H9 (cell line): ENCODE results near the gene SSBP2. TPM values are rescaled to one million over a fixed set of nuclear protein-coding genes. Genes with fewer than 3 reads are reported as not detected.

Source experiments
- DNase-seq: peaks from one replicate; pipeline ENCODE4 v3.0.0-alpha.2; 2017
- H2AFZ ChIP-seq: one replicate; pipeline ENCODE4 v1.6.1; 2013; ENCODE audit warnings: mild to moderate bottlenecking, low read length, control low read depth, moderate library complexity
- H2AK5ac ChIP-seq: 2 replicates; pipeline ENCODE4 v1.6.1; 2013; ENCODE audit warnings: low read length, control low read depth, mixed read lengths; ENCODE audit not compliant: insufficient read length
- H2BK120ac ChIP-seq: one replicate; pipeline ENCODE4 v1.6.1; 2013; ENCODE audit warnings: low read depth, mild to moderate bottlenecking, low read length, control low read depth, inconsistent platforms; ENCODE audit not compliant: poor library complexity, severe bottlenecking
- H2BK12ac ChIP-seq: 2 replicates; pipeline ENCODE4 v1.6.1; 2013; ENCODE audit warnings: low read length, control low read depth, mixed read lengths, low read depth; ENCODE audit not compliant: insufficient read length
- H2BK15ac ChIP-seq: 2 replicates; pipeline ENCODE4 v1.6.1; 2013; ENCODE audit warnings: low read depth, low read length, control low read depth
- H2BK20ac ChIP-seq: one replicate; pipeline ENCODE4 v1.6.1; 2013; ENCODE audit warnings: low read depth, mild to moderate bottlenecking, low read length, control low read depth, inconsistent platforms; ENCODE audit not compliant: poor library complexity, severe bottlenecking
- H2BK5ac ChIP-seq: 2 replicates; pipeline ENCODE4 v1.6.1; 2013; ENCODE audit warnings: low read length, control low read depth, mixed read lengths; ENCODE audit not compliant: insufficient read length
- H3K14ac ChIP-seq: 2 replicates; pipeline ENCODE4 v1.6.1; 2013; ENCODE audit warnings: low read length, control low read depth; ENCODE audit not compliant: insufficient read depth
- H3K18ac ChIP-seq: 2 replicates; pipeline ENCODE4 v1.6.1; 2013; ENCODE audit warnings: low read depth, mild to moderate bottlenecking, mixed read lengths, low read length, control low read depth; ENCODE audit not compliant: insufficient read length
- H3K23ac ChIP-seq: 2 replicates; pipeline ENCODE4 v1.6.1; 2013; ENCODE audit warnings: low read length, control low read depth, mixed read lengths, low read depth; ENCODE audit not compliant: insufficient read length
- H3K23me2 ChIP-seq: 2 replicates; pipeline ENCODE4 v1.6.1; 2013; ENCODE audit warnings: low read depth, mild to moderate bottlenecking, mixed read lengths, low read length, control low read depth; ENCODE audit not compliant: insufficient read length, poor library complexity, severe bottlenecking
- H3K27ac ChIP-seq: 2 replicates; pipeline ENCODE4 v1.5.1; 2013; ENCODE audit warnings: low read length, control low read depth, mixed read lengths, low read depth; ENCODE audit not compliant: insufficient read length
- H3K27me3 ChIP-seq: 2 replicates; pipeline ENCODE4 v1.6.1; 2013; ENCODE audit warnings: low read length, control low read depth, inconsistent platforms; ENCODE audit not compliant: insufficient read depth
- H3K4ac ChIP-seq: 2 replicates; pipeline ENCODE4 v1.6.1; 2013; ENCODE audit warnings: low read depth, mild to moderate bottlenecking, control low read depth, inconsistent platforms, low read length, moderate library complexity
- H3K4me1 ChIP-seq: 2 replicates; pipeline ENCODE4 v1.6.1; 2013; ENCODE audit warnings: low read length, control low read depth, inconsistent platforms; ENCODE audit not compliant: insufficient read depth
- H3K4me2 ChIP-seq: 2 replicates; pipeline ENCODE4 v1.6.1; 2013; ENCODE audit warnings: low read length, control low read depth, mixed read lengths; ENCODE audit not compliant: insufficient read length, insufficient read depth
- H3K56ac ChIP-seq: 2 replicates; pipeline ENCODE4 v1.6.1; 2013; ENCODE audit warnings: low read depth, mild to moderate bottlenecking, mixed read lengths, low read length, control low read depth; ENCODE audit not compliant: insufficient read length
- H3K79me1 ChIP-seq: 2 replicates; pipeline ENCODE4 v1.6.1; 2013; ENCODE audit warnings: low read depth, mild to moderate bottlenecking, moderate library complexity, low read length, control low read depth, inconsistent platforms; ENCODE audit not compliant: insufficient read depth, poor library complexity, severe bottlenecking
- H3K79me2 ChIP-seq: 2 replicates; pipeline ENCODE4 v1.6.1; 2013; ENCODE audit warnings: low read length, control low read depth, inconsistent platforms; ENCODE audit not compliant: insufficient read depth
- H3K9ac ChIP-seq: 2 replicates; pipeline ENCODE4 v1.6.1; 2013; ENCODE audit warnings: low read length, control low read depth, mixed read lengths; ENCODE audit not compliant: insufficient read length; ENCODE audit errors: extremely low read depth
- H3K9me3 ChIP-seq: one replicate; pipeline ENCODE4 v1.6.1; 2013; ENCODE audit warnings: low read depth, low read length, inconsistent platforms; ENCODE audit not compliant: control insufficient read depth
- H3T11ph ChIP-seq: one replicate; pipeline ENCODE4 v1.6.1; 2013; ENCODE audit warnings: mild to moderate bottlenecking, low read length, control low read depth, inconsistent platforms
- H4K20me1 ChIP-seq: one replicate; pipeline ENCODE4 v1.6.1; 2013; ENCODE audit not compliant: control insufficient read depth, insufficient read length, insufficient read depth
- H4K5ac ChIP-seq: 2 replicates; pipeline ENCODE4 v1.6.1; 2013; ENCODE audit warnings: low read depth, mild to moderate bottlenecking, mixed read lengths, low read length, control low read depth; ENCODE audit not compliant: insufficient read length
- H4K8ac ChIP-seq: replicated peaks from 2 replicates; pipeline ENCODE4 v1.6.1; 2013; ENCODE audit warnings: low read length, control low read depth, mixed read lengths, low read depth; ENCODE audit not compliant: insufficient read length
- H4K91ac ChIP-seq: 2 replicates; pipeline ENCODE4 v1.6.1; 2013; ENCODE audit warnings: low read depth, mild to moderate bottlenecking, moderate library complexity, mixed read lengths, low read length, control low read depth; ENCODE audit not compliant: insufficient read length
- H3K27ac Mint-ChIP-seq, 3 experiments: 2 replicates in 2 of 3; 3 replicates in 1 of 3; pipeline ENCODE4 v1.8.0; 2020 to 2021; ENCODE audit warnings: mixed read lengths in 3 of 3, mild to moderate bottlenecking in 1 of 3, moderate library complexity in 1 of 3
- H3K27me3 Mint-ChIP-seq: 2 replicates; pipeline ENCODE4 v1.8.0; 2021; ENCODE audit warnings: low read depth, mild to moderate bottlenecking, moderate library complexity, mixed read lengths
- H3K36me3 Mint-ChIP-seq, 3 experiments: 2 replicates in 2 of 3; 3 replicates in 1 of 3; pipeline ENCODE4 v1.8.0; 2020 to 2021; ENCODE audit warnings: low read depth in 3 of 3, mixed read lengths in 3 of 3; ENCODE audit not compliant: insufficient read depth in 1 of 3
- H3K4me1 Mint-ChIP-seq, 2 experiments: 2 replicates each; pipeline ENCODE4 v1.8.0; 2020; ENCODE audit warnings: mixed read lengths in 2 of 2
- H3K4me3 Mint-ChIP-seq, 2 experiments: 2 replicates in 1 of 2; 3 replicates in 1 of 2; pipeline ENCODE4 v1.8.0; 2020 to 2021; ENCODE audit warnings: mild to moderate bottlenecking in 2 of 2, mixed read lengths in 2 of 2, moderate library complexity in 1 of 2
- H3K9me3 Mint-ChIP-seq, 2 experiments: 2 replicates in 1 of 2; 3 replicates in 1 of 2; pipeline ENCODE4 v1.8.0; 2020; ENCODE audit warnings: mild to moderate bottlenecking in 2 of 2, mixed read lengths in 2 of 2, moderate library complexity in 1 of 2
- total RNA-seq: library from RNA; stranded (reverse); gene quantifications from 2 replicates; pipeline ENCODE4 v1.2.1, GENCODE V29; 2021
- TF ChIP-seq, protein P1 (sequence below): fragments of 200-600 bp; sonication (generic); conservative IDR thresholded peaks from 3 replicates; pipeline ENCODE4 v1.8.0; 2021; ENCODE audit warnings: antibody characterized with exemption, mild to moderate bottlenecking

SSBP2 gene
- total RNA-seq, 1 experiment from 2014 or later, result 35.6 TPM

DNA sequence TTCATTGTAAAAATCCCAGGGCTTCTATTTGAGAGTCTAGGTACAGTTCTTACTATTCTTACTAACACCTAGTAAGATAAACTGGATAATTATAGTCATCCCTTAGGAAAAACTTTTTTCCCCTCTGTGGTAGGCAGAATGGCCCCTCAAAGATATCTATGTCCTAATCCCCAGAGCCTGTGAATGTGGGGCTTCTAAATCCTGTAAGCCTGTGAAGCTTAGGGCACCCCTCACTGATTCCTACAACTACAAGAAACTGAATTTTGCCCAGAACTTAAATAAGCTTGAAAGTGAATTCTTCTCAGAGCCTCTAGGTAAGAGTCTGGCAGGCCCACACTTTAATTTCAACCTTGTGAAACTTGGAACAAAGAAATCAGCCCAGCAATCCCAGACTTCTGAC lies 226.9 kb downstream of the SSBP2 start:
- no peak overlapping the region for H3K27ac ChIP-seq
- no peak overlapping the region for H3K9ac ChIP-seq
- Mint-ChIP-seq H3K4me1 (peaks cover 5 to 9% of the 10 kb centered on the region in 2 experiments), H3K9me3 (no peaks in the 10 kb centered on the region), H3K27me3 (no peaks in the 10 kb centered on the region), H3K4me3 (no peak overlapping the region), H3K36me3 (no peaks in the 10 kb centered on the region), H3K27ac (no peak overlapping the region)
- no peak overlapping the region for H2BK5ac ChIP-seq
- H3K4ac ChIP-seq, result no peak overlapping the region
- H2BK20ac ChIP-seq, result no peak overlapping the region
- no peak overlapping the region for H2AFZ ChIP-seq
- no peak overlapping the region for H3K4me2 ChIP-seq
- no peaks in the 10 kb centered on the region for H3K9me3 ChIP-seq
- H2BK120ac ChIP-seq, result no peak overlapping the region
- H3K18ac ChIP-seq, result no peak overlapping the region
- no peak overlapping the region for H4K5ac ChIP-seq
- H3K23me2 ChIP-seq, result no peaks in the 10 kb centered on the region
- H3K79me2 ChIP-seq, result no peaks in the 10 kb centered on the region
- TF ChIP-seq, protein P1, sequence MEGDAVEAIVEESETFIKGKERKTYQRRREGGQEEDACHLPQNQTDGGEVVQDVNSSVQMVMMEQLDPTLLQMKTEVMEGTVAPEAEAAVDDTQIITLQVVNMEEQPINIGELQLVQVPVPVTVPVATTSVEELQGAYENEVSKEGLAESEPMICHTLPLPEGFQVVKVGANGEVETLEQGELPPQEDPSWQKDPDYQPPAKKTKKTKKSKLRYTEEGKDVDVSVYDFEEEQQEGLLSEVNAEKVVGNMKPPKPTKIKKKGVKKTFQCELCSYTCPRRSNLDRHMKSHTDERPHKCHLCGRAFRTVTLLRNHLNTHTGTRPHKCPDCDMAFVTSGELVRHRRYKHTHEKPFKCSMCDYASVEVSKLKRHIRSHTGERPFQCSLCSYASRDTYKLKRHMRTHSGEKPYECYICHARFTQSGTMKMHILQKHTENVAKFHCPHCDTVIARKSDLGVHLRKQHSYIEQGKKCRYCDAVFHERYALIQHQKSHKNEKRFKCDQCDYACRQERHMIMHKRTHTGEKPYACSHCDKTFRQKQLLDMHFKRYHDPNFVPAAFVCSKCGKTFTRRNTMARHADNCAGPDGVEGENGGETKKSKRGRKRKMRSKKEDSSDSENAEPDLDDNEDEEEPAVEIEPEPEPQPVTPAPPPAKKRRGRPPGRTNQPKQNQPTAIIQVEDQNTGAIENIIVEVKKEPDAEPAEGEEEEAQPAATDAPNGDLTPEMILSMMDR, result no peak
- no peak overlapping the region for H2BK15ac ChIP-seq
- H4K91ac ChIP-seq, result no peak overlapping the region
- no peaks in the 10 kb centered on the region for H4K20me1 ChIP-seq
- no peaks in the 10 kb centered on the region for H3K4me1 ChIP-seq
- no peak for DNase-seq
- H3K56ac ChIP-seq, result no peak overlapping the region
- H3K14ac ChIP-seq, result no peak overlapping the region
- no peak overlapping the region for H3T11ph ChIP-seq
- no peak overlapping the region for H2AK5ac ChIP-seq
- H2BK12ac ChIP-seq, result no peak overlapping the region
- no peak overlapping the region for H4K8ac ChIP-seq
- no peak overlapping the region for H3K23ac ChIP-seq
- H3K79me1 ChIP-seq, result no peaks in the 10 kb centered on the region
- H3K27me3 ChIP-seq, result no peaks in the 10 kb centered on the region
